GM12875 (cell line): Measurements from ENCODE around the gene SYT8.

Experiments used
- H3K4me3 ChIP-seq: one replicate; pipeline ENCODE4 v1.5.1; 2011; ENCODE audit warnings: low read depth, low read length, control low read depth
- TF ChIP-seq, protein P1 (sequence below): IDR thresholded peaks from 2 replicates; pipeline ENCODE4 v1.5.1; 2011; ENCODE audit warnings: low read depth, mild to moderate bottlenecking, control low read depth, inconsistent platforms, low read length, moderate library complexity, borderline replicate concordance; ENCODE audit not compliant: insufficient read depth

SYT8 gene

DNA sequence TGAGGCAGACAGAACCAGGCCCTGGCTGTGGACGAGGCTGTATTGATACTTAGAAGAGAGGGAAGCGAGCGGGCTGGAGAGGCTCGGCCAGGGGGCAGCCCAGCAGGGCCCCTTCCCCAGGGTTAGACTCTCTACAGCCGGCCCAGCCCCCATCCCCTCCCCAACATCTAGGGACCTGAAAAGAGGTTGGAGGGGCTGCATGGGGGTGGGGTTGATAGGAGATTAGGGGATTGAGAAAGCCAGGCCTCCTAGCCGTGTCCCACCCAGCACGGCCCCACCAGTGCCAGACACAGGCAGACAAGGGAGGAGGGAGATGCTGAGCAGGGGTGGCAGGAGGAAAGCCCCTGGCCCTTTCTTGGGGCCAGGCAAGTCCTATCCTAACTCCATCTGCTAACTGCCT lies 23.8 kb downstream of the SYT8 start:
- TF ChIP-seq, protein P1, sequence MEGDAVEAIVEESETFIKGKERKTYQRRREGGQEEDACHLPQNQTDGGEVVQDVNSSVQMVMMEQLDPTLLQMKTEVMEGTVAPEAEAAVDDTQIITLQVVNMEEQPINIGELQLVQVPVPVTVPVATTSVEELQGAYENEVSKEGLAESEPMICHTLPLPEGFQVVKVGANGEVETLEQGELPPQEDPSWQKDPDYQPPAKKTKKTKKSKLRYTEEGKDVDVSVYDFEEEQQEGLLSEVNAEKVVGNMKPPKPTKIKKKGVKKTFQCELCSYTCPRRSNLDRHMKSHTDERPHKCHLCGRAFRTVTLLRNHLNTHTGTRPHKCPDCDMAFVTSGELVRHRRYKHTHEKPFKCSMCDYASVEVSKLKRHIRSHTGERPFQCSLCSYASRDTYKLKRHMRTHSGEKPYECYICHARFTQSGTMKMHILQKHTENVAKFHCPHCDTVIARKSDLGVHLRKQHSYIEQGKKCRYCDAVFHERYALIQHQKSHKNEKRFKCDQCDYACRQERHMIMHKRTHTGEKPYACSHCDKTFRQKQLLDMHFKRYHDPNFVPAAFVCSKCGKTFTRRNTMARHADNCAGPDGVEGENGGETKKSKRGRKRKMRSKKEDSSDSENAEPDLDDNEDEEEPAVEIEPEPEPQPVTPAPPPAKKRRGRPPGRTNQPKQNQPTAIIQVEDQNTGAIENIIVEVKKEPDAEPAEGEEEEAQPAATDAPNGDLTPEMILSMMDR, result no peak
- no peak overlapping the region for H3K4me3 ChIP-seq

DNA sequence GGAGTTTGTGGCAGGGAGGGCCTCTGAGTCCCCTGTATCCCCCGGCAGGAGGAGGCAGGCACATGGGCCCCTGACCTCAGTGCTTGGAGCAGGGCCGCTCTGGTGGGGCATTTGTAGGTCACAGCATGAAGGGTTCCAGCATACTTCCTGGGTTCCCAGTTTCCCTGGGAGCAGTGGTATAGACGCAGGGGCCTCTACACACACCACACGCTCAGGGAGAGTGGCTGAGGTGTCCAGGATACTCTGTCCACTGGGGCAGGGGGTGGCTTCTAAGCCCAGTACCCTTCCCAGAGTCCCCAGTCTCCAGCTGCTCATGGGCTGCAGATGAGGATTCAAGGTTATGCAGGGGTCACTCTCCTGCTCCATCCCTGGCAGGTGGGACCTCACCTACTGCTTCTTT lies 24.2 kb downstream of the SYT8 start:
- TF ChIP-seq, protein P1, result no peak
- H3K4me3 ChIP-seq, result no peak overlapping the region

DNA sequence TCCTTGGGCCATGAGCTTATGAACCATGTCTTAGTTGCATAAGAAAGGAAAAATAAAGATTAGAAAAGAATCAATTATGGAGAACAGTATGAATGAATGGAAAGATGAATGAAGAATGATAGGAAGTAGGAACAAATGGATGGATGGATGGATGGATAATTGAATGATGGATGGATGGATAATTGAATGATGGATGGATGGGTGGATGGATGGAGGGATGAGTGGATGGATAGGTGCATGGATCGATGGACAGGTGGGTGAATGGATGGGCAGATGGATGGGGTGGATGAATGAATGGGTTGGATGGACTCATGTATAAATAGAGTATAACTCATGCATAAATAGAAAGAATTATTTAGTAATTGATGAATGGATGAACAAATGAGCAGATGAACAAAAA lies 25.3 kb downstream of the SYT8 start:
- no peak overlapping the region for H3K4me3 ChIP-seq
- TF ChIP-seq, protein P1, result no peak

DNA sequence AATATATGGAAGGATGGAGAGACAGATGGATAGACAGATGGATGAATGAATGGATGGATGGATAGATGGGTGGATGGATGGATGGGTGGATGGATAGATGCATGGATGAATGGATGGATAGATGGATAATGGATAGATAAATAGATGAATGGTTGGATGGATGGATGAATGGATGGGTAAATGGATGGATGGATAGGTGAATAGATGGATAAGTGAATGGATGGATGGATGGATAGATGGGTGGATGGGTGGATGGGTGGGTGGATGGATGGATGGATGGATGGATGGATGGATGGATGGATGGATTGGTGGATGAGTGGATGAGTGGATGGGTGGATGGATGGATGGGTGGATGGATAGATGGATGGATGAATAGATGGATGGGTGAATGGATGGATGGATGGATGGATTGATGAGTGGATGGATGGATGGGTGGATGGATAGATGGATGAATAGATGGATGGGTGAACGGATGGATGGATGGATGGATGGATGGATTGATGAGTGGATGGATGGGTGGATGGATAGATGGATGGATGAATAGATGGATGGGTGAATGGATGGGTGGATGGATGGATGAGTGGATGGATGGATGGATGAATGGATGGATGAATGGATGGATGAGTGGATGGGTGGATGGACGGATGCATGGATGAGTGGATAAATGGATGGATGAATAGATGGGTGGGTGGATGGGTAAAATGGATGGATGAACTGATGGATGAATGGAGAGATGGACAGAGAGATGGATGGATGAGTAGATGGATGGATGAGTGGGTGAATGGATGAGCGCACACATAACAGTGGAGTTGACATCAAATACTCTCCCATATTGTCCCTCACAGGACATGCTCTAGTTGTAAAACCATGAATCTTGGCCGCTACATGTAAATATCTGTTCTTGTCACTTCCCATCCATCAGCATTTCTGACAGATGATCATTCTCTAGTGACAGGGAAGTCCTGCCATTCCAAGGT lies 26.9 kb downstream of the SYT8 start:
- no peak overlapping the region for H3K4me3 ChIP-seq
- TF ChIP-seq, protein P1, result no peak

DNA sequence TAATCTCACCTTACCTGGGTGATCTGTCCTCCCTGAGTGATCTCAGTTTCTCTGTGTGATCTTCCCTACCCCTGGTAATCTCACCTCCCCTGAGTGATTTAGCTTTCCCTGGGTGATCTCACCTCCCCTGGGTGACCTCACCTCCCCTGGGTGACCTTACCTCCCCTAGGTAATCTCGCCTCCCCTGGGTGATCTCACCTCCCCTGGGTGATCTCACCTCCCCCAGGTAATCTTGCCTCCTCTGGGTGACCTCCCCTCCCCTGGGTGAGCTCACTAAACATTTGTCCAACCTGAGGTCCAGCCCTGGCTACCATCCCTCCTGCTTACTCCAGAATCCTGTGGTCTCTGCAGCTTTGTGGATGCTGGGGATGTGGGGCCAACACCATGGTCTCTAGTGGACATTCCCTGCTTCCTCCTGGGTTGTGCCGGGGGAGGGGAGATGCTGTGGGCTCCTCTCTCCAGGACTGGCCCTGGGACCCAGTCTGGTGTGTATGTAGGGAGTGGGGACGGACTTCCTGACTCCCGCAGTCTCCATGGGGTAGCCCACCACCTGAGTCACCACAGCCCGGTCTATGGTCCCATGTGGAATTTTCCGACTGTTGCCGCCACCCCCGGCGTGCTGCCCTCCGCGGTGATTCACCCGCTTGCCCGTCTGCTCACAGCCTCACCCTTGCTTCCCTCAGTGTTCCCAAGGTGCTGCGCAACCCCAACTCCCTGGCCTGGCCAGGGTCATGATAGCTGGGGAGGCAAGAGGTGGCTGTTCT lies 28.0 kb downstream of the SYT8 start:
- H3K4me3 ChIP-seq, result no peak overlapping the region

DNA sequence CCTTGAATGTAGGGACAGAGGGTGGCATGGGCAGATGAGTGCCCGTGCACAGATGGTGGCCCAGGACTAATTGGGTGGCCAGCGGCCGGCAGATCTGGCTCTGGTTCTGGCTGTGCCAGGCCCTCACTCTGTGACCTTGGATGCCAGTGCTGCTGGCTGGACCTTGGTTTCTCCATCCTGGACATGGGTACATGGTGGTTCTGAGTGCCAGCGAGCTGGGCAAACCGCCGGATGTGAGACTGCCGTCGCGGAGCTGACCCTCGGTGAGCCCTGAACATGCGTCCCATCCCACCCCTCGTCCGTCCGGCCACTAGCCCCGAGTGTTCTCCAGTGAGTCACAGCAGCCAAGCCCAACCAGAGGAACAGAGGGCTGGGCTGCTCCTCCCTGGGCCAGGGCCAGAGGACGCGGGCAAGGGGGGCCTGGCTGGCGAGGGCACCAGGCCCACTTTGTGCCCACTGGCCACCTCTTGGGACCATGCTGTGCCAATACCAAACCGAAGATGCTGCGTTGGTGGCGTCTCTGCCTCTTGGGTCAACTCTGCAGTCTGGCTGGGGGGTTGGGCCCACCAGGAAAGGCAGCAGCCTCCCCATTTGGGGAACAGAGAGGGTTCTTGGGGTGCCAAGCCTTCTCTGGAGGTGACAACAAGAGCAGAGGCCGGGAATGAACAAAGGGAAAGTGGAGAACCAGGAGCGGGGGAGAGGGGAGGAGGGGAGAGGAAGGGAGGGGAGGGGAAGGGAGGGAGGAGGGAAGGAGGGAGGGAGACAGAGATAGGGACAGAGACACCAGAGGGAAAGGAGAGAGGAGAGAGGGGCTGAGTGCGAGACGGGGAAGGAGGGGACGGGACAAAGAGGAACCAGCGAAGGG lies 28.8 kb downstream of the SYT8 start:
- TF ChIP-seq, protein P1, result no peak
- no peak overlapping the region for H3K4me3 ChIP-seq

More for the DNA sequence above, 28.0 kb downstream of the SYT8 start:
- TF ChIP-seq, protein P1, result no peak
